K562 treated with DMSO at 1 percent for 4 hours (cell line): ENCODE measurements around the gene KLHDC7A. TPM values are rescaled to one million over a fixed set of nuclear protein-coding genes. Genes with fewer than 3 reads are reported as not detected.

Source experiments
- total RNA-seq: library from RNA; unstranded; fragments of 300-600 nt; gene quantifications from 2 replicates; pipeline ENCODE4 v1.2.3, GENCODE V29; 2022; ENCODE audit not compliant: insufficient read depth

KLHDC7A gene
- total RNA-seq: not detected in 2 replicates

DNA sequence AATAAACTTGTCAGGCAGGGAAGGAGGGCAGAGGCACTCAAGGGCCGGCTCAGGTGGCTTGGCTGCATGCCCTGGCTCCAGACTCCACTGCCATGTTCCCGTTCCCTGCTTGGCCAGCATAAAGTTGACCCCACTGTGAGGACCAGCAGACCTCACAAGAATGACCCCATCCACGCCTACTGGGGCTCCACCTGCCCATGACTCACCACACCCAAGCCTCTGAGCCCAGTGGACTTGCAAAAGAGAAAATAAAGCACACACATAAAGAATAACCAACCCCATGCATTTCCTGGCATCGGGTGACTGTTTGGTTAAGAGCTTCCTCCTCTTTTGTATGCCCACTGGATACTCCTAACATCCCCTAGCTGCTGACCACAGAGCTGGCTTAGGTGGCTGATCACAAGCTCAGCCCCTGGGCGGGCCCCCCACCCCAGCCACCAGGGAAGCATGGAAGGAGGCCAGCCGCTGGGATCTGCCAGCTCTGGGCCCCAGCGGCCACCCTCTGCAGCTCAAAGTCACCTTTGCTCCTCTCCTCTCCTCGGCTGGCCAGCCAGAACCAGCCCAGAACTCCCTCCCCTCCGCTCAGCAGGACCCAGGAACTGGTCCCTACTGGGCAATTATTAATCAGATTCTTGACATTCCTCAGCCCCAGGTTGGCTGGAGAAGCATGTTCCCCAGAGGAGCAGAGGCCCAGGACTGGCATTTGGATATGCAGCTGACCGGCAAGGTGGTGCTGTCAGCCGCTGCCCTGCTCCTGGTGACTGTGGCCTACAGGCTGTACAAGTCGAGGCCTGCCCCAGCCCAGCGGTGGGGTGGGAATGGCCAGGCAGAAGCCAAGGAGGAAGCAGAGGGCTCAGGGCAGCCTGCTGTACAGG, at the start of gene KLHDC7A:
Gene KLHDC7A (plus strand): TSS at position 616 of the 875 bp plus-strand sequence. CDS start 52 bp downstream, at position 668.

Other genes with a start within 250 kb of the KLHDC7A start
- gene PAX7, start 149.9 kb downstream of the KLHDC7A start, total RNA-seq: not detected in 2 replicates